NCI-H774 (cell line): ENCODE data around the gene ERVH48-1.
"Not testable (repeated sequence)": the region's sequence is repeated elsewhere in the genome, so short reads cannot be mapped to it uniquely, and the experiment has no call there.

Experiments
- DNase-seq: peaks from one replicate; lab custom pipeline; 2025; lab: John Stamatoyannopoulos, UW

Gene ERVH48-1

DNA sequence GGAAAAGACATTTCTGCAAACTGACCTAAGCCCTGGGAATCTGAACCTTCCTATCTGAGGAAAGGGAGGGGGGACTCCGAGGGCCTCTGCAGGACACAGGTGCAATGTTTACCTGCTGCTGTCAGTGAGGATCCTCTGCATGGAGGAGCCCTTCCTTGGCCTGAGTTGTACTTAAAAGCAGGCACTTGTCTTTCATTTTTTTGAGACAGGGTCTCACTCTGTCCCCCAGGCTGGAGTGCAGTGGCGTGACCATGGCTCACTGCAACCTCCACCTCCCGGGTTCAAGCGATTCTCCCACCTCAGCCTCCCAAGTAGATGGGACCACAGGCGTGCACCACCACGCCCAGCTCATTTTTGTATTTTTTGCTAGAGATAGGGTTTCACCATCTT lies 13.2 kb upstream of the ERVH48-1 start:
- DNase-seq = not testable (repeated sequence)

DNA sequence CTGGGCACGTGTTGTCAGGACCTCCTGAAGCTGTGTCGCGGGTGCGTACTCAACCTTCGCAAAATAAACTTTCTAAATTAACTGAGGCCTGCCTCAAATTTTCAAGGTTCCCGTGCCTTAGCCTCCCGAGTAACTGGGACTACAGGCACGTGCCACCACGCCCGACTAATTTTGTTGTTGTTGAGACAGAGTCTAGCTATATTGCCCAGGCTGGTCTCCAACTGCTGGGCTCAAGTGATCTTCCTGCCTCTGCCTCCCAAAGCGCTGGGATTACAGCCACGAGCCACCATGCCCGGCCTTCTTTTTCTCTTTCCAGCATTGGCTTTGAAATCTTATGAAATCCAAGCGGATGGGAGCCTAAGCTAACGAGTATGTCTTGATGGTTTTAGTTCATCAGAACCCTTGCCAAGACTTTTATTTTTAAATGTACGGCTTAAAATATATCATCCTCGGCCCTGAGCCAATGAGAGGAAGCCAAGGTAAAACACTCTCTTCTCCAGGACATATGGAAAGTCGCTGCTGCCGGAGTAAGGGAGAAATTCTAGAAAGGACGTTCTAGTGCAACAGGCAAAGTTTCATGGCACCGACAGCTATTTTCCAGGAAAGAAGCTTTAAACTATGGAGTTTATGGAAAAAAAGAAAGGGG lies 12.7 kb upstream of the ERVH48-1 start:
- DNase-seq = no peak

DNA sequence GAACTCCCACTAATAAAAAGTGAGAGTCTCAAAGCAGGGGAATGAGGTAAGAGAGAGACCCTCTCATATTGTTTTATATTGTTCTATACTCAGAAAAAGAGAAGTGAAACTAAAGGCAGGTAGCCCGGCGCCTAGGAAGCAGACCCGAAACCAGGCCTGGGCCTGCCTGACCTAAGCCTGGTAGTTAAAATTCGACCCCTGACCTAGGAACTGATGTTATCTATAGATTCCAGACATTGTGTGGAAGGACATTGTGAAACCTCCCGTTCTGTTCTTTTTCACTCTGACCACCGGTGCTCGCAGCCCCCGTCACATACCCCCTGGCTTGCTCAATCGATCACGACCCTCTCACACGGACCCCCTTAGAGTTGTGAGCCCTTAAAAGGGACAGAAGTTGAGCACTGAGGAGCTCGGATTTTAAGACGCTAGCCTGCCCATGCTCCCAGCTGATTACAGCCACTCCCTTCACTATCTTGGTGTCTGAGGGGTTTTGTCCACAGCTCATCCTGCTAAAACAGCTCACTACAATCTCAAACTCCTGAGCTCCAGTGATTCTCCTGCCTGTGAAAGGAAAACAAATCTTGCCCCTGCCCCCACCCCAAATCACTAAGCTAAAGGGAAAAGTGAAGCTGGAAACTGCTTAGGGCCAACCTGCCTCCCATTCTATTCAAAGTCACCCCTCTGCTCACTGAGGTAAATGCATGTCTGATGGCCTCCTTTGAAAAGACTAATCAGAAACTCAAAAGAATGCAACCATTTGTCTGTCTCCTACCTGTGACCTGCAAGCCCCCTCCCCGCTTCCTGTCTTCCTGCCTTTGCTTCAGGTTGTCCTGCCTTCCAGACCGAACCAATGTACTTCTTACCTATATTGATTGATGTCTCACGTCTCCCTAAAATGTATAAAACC lies 11.9 kb upstream of the ERVH48-1 start:
- not testable (repeated sequence) for DNase-seq

DNA sequence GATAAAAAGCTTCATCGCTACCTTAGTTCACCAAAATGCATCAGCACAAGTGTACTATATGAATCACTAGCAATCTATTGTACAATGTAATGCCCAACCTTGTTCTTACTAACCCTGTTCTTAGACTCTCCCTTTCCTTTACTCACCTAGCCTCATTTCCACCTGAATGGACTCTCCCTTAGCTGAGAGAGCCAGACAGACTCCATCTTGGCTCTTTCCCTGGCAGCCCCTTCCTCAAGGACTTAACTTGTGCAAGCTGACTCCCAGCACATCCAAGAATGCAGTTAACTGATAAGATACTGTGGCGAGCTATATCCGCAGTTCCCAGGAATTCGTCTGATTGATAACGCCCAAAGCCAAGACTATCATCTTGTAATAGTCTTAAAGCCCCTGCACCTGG lies 10.9 kb upstream of the ERVH48-1 start:
- not testable (repeated sequence) for DNase-seq

DNA sequence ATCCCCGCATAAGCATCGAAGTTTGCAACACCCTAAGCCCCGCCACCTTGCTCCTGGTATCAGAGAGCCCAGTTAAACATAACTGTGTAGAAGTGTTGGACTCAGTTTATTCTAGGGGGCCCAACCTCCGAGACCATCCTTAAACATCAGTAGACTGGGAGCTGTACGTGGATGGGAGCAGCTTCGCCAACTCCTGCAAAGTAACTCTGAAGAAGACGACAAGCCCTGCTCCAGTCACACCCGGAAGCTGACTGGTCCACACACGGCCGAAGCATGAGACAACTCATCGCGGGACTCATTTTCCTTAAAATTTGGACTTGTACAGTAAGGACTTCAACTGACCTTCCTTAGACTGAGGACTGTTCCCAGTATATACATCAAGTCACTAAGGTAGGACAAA lies 8.5 kb upstream of the ERVH48-1 start:
- not testable (repeated sequence) for DNase-seq

DNA sequence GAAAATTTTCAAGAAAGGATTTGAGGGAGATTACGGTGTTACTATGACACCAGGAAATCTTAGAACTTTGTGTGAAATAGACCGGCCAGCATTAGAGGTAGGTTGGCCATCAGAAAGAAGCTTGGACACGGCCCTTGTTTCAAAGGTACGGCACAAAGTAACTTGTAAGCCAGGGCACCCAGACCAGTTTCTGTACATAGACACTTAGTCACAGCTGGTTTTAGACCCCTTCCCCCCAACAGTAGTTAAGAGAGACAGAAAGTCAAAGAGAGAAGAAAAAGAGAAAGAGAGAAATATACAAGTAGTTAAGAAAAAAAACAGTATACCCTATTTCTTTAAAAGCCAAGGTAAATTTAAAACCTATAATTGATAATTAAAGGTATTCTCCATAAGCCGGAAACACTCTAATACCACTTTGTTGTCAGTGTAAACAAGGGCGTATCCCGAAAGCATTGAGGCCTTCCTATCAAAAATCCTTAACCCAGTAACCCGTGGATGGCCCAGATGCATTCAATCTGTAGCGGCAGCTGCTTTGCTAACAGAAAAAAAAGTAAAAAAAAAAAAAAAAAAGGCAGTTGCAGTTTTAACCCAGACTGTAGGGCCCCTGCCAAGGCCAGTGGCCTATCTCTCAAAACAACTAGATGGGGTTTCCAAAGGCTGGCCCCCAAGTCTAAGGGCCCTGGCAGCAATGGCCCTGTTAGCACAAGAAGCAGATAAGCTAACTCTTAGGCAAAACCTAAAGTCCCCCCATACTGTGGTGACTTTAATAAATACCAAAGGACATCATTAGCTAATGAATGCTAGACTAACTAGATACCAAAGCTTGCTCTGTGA lies 7.9 kb upstream of the ERVH48-1 start:
- not testable (repeated sequence) for DNase-seq

DNA sequence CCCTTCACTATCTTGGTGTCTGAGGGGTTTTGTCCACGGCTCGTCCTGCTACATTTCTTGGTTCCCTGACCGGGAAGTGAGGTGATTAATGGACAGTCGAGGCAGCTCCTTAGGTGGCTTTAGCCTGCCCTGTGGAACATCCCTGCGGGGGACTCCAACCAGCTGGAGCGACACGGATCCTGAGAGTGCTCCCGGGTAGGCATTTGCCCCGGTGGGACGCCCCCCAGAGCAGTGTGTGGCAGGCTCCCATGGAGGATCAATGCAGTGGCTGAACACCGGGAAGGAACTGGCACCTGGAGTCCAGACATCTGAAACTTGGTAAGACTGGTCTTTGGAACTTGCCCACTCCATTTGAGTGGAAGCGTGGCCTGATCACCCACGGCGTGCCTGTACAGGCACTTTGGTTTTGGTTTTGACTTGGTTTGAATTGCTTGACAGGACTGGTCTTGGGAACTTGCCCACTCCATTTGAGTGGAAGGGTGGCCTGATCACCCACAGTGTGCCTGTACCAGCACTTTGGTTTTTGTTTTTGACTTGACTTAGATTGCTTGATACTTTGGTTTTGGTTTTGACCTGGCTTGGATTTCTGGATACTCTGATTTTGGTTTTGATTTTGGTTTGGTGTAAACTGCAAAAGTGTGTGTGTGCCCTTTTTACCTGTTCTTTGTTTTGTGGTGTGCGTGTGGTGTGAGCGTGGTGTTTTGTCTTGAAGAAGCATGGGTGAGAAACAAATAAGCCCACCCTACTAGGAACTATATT lies 7.1 kb upstream of the ERVH48-1 start:
- DNase-seq = not testable (repeated sequence)

DNA sequence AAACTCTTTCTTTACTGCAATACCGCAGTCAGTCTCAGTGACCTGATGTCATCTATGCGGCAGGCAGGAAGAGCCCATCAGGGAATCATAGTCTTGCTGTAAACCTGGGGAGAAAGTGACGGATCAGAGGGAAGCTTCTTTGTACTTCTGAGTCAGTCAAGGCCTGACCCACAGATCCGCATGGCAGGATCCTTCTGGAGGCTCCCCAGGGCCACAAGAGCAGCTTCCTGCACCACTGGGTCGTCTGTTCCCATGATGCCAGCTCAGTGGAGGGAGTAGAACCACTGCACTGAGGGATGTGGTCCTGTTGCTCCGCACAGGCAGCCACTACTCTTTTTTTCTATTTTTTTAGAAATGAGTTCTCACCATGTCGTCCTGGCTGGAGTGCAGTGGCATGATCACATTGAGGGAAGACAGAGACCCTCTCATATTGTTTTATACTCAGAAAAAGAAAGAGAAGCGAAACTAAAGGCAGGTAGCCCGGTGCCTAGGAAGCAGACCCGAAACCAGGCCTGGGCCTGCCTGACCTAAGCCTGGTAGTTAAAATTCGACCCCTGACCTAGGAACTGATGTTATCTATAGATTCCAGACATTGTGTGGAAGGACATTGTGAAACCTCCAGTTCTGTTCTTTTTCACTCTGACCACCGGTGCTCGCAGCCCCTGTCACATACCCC lies 6.3 kb upstream of the ERVH48-1 start:
- DNase-seq = no peak

DNA sequence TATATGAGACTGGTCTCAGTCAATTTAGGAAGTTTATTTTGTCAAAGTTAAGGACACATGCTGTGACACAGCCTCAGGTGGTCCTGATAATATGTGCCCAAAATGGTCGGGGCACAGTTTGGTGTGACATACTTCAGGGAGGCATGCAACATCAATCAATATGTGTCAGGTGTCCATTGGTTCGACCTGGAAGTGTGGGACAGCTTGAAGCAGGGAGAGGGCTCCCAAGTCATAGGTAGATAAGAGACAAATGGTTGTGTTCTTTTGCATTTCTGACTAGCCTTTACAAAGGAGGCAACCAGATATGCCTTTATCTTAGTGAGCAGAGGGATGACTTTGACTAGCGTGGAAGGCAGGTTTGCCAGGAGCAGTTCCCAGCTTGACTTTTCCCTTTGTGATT lies 4.5 kb upstream of the ERVH48-1 start:
- no peak for DNase-seq

DNA sequence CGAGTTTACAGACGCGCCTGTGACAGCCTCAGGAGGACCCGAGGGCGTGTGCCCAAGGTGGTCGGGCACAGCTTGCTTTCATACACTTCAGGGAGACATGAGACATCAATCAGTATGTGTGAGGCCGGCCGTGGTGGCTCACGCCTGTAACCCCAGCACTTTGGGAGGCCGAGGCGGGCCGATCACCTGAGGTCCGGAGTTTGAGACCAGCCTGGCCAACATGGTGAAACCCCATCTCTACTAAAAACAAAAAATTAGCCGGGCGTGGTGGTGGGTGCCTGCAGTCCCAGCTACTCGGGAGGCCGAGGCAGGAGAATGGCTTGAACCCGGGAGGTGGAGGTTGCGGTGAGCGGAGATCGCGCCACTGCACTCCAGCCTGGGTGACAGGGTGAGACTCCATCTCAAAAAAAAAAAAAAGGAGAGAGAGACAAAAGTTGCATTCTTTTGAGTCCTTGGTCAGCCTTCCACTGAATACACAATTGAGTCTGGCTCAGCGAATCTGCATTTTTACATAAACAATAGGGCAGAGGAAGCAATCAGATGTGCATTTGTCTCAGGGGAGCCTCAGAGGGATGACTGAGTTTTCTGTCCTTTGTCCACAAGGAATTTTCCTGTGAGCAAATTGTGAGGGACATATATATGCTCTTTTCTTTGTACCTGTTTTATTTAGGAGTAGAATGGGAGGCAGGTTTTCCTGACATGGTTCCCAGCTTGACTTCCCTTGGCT lies 2.2 kb upstream of the ERVH48-1 start:
- DNase-seq = not testable (repeated sequence)

DNA sequence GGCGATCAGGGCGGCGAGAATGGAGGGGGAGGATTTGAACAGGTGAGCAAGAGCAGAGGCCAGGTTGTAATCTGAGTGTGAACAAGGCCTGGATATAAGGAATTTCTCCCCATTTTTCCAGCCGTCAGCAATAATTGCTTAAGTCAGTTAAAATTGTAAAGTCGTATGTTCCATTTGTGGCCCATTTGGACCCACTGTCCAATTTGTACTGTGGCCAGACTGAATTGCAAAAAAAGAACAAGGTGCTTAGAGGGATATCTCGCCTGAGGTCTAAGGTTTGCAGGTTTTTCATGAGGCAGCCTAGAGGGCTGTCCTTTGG lies 1.0 kb downstream of the ERVH48-1 start:
- DNase-seq = no peak

DNA sequence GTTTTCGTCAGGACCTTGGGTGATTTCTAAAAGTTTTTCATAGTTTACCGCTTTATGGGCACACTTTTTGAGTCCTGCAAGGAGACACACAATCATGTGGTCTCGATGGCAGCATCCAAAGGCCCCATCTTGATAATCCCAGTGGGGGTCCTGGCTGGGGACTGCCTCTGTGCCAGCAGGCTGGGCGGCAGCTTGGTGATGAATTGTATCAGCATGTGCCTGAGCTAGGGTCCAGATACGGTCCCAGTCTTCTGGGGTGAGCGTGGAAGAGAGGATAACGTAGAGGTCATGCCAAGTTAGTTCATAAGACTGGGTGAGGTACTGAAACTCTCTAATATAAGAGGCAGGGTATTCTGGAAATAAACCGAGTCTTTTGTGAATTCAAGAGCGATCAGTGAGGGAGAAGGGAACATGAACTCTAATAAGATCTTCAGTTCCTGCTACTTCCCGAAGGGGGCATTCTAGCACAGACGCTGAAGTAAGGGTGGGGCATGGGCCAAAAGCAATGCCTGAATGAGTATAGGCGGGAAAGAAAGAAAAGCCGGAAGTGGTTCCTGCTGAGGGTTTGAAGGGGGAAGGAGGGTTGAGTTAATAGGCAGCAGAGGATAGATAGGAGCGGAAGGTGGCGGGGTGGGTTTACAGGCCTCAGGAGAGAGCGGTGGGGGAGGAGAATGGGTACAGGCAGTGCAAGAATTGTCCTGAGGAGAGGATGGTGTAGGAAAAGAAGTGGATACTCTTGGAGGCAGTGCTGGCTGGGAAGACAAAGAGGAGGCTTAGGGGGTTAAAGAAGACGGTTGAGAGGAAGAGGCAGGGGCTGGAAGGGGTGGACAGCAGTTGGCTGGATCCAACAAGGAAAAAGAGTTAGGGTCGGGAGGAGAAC lies 1.6 kb downstream of the ERVH48-1 start:
- peak; percentile 58 for DNase-seq

DNA sequence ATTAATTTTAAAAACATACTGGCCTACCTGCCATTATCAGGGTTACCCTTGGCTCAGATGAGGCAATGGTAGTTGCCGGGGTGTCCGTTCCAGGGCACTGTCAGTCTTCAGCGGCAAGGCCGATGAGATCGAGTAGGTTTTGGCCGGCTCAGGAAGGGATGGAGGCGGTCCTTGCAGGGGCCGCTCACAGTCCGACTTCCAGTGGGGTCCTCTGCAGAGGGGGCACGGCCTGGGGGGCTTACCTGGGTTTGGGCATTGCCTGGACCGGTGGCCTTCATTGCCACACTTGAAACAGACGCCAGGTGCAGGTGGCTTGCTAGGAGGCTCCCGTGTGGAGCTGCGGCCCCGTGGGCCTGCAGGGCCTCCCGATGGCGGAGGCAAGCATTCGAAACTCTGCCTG lies 2.5 kb downstream of the ERVH48-1 start:
- DNase-seq = no peak

DNA sequence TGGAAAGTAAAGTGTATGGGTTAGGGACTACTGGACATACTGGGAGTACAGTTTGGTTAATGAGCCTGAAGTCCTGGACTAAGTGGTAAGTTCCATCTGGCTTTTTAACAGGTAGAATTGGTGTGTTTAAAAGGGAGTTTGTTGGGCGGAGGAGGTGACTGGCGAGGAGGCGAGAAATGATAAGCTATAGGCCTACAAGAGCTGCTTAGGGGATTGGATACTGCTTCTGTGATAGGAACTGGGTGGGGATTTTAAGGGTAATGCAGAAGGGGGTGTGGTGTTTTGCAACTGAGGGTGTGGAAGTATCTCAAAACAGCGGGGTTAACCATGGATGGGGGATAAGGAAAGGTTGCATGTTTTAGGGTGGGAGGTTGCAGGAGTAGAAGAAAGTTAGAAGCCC lies 3.5 kb downstream of the ERVH48-1 start:
- DNase-seq = no peak

DNA sequence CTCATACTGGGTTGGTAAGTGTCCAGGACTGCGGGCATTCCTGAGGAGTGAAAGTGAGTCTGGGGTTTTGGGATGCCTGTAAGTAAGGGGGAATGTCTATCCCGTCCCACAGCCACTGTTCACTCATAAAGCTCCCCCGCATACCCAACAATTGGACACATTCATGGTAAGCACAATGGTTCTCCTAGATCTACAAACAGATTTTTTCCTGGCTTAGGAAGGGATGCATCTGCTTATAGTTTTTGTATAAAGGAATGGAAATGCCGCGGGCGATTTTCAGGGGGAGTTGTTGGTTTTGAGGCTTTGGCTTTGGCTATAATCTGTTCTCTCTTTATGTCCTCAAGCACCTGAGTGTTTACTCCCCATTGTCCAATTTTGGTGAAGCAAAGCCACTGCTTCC lies 7.1 kb downstream of the ERVH48-1 start:
- no peak for DNase-seq

DNA sequence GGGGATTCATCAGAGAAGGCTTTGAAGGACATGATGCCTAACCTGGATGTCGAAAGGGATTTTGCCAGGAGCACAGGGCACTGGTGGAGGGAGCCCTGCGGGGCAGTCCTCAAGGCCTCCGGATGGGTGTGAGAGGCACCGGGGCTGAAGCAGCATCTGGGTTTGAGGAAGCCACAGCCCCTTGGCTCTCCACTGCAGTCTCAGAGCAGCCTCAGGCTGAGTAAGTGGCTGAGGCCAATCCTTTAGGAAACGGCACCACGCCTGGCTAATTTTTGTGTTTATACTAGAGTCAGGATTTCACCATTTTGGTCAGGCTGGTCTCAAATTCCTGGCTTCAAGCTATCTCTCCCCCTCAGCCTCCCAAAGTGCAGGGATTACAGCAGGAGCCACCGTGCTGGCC lies 12.0 kb downstream of the ERVH48-1 start:
- DNase-seq = no peak

DNA sequence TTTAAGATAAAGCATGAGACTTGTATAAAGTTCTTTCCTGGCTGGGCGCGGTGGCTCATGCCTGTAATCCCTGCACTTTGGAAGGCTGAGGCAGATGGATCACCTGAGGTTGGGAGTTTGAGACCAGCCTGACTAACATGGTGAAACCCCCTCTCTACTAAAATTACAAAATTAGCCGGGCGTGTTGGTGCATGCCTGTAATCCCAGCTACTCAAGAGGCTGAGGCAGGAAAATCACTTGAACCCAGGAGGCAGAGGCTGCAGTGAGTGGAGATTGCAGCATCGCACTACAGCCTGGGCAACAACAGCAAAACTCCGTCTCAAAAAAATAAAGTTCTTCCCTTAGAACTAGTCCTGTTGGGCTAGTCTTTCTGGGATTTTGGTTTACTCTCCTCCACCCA lies 13.5 kb downstream of the ERVH48-1 start:
- not testable (repeated sequence) for DNase-seq

DNA sequence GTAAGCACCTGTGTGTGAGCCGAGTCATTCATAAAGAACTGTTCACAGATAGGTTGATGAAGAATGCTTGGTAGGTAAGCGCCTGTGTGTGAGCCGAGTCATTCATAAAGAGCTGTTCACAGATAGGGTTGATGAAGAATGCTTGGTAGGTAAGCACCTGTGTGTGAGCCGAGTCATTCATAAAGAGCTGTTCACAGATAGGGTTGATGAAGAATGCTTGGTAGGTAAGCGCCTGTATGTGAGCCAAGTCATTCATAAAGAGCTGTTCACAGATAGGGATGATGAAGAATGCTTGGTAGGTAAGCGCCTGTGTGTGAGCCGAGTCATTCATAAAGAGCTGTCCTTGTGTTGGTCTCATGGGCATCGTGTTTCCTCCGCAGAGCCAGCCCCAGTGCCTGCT lies 16.9 kb downstream of the ERVH48-1 start:
- not testable (repeated sequence) for DNase-seq

DNA sequence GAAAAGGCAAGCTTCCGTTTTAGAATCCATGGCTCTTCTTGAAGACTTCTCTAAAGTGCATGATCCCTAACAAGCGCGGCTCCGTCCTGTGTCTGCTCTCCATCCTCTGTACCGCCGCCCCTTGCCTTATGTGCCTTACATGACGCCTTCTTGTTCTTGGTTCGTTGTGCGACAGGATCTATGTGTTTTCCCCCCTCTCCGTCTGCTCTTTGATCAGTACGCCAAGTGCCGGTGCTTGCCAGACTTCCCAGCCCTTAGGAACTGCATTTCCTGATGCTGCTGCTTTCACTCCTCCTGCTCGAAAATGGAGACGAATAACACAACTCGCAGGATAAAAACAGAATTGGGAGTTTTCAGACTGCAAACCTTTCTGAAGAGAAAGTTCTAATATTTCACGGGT lies 19.2 kb downstream of the ERVH48-1 start:
- DNase-seq = no peak

DNA sequence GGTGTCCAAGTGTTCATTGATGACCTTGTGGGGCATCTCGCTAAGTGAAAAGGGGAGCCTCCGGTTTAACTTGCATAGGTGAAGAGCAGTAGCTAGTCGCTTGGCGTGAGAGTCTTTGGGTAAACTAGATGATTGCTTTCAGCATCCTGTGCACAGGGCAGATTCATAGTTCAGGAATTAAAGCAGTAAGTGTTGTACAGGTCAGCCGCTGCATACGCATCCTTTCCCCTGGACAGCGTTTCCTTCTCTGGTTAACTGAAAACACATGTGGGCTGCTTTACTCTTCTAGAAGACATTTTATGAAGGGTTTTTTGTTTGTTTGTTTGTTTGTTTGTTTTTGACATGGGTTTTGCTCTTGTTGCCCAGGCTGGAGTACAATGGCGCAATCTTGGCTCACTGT lies 20.2 kb downstream of the ERVH48-1 start:
- no peak for DNase-seq
